Immature natural killer cell (primary cell): ENCODE measurements around the gene VPS39. TPM values are rescaled to one million over a fixed set of nuclear protein-coding genes. Genes with fewer than 3 reads are reported as not detected.

Source experiments
- DNase-seq, 3 donors: peaks; one replicate each; pipeline ENCODE4 v3.0.0; 2022; ENCODE audit warnings: mixed read lengths in 1 of 3
- H3K27ac Mint-ChIP-seq, 6 donors: one replicate each; pipeline ENCODE4 v1.8.0; 2020; ENCODE audit warnings: mixed read lengths in 6 of 6, mild to moderate bottlenecking in 5 of 6, inconsistent platforms in 4 of 6, moderate library complexity in 3 of 6
- H3K27me3 Mint-ChIP-seq, 3 donors: one replicate each; pipeline ENCODE4 v1.8.0; 2020 to 2021; ENCODE audit warnings: low read depth in 3 of 3, mild to moderate bottlenecking in 3 of 3, mixed read lengths in 3 of 3, moderate library complexity in 3 of 3, inconsistent platforms in 1 of 3
- H3K36me3 Mint-ChIP-seq, 3 donors: one replicate each; pipeline ENCODE4 v1.8.0; 2020; ENCODE audit warnings: mixed read lengths in 3 of 3, inconsistent platforms in 2 of 3, mild to moderate bottlenecking in 2 of 3
- H3K4me1 Mint-ChIP-seq, 2 donors: one replicate each; pipeline ENCODE4 v1.8.0; 2020; ENCODE audit warnings: inconsistent platforms in 2 of 2, mild to moderate bottlenecking in 2 of 2, mixed read lengths in 2 of 2, moderate library complexity in 1 of 2
- H3K4me3 Mint-ChIP-seq, 5 donors: one replicate each; pipeline ENCODE4 v1.8.0; 2020; ENCODE audit warnings: mild to moderate bottlenecking in 5 of 5, mixed read lengths in 5 of 5, inconsistent platforms in 3 of 5, moderate library complexity in 3 of 5
- H3K9me3 Mint-ChIP-seq, 6 donors: one replicate each; pipeline ENCODE4 v1.8.0; 2020; ENCODE audit warnings: mild to moderate bottlenecking in 6 of 6, mixed read lengths in 6 of 6, inconsistent platforms in 4 of 6, moderate library complexity in 3 of 6
- polyA plus RNA-seq, 3 donors: library from polyadenylated mRNA; unstranded; fragments of 300-500 nt; fragmentation: Illumina TruSeq; gene quantifications; one replicate each; pipeline ENCODE4 v1.2.3, GENCODE V29; 2021

The VPS39 gene
- polyA plus RNA-seq, 3 donors from 2014 or later, result 17.0 to 44.9 (median 18.3) TPM

GRCh38 chr15:42131826-42132806 lies 76.0 kb downstream of the VPS39 start:
- no peak overlapping the region for H3K4me3 Mint-ChIP-seq
- H3K27me3 Mint-ChIP-seq, result peaks cover 2 to 14% (median 5%) of the 10 kb centered on the region in 3 donors
- H3K4me1 Mint-ChIP-seq, result no peaks in the 10 kb centered on the region
- no peaks in the 10 kb centered on the region for H3K36me3 Mint-ChIP-seq
- H3K27ac Mint-ChIP-seq, result no peak overlapping the region
- DNase-seq, result no peak
- H3K9me3 Mint-ChIP-seq, result no peaks in the 10 kb centered on the region

- peaks cover 2 to 12% (median 5%) of the 10 kb centered on the region in 3 donors for H3K27me3 Mint-ChIP-seq
- no peaks in the 10 kb centered on the region for H3K9me3 Mint-ChIP-seq
- no peaks in the 10 kb centered on the region for H3K4me1 Mint-ChIP-seq
- no peak overlapping the region for H3K4me3 Mint-ChIP-seq
- H3K36me3 Mint-ChIP-seq, result no peaks in the 10 kb centered on the region
- H3K27ac Mint-ChIP-seq, result no peak overlapping the region
- DNase-seq, result no peak
Observed at GRCh38 chr15:42131006-42131405, 77.1 kb downstream of the VPS39 start.

GRCh38 chr15:42130246-42130986 lies 77.7 kb downstream of the VPS39 start:
- Mint-ChIP-seq H3K27ac (no peak overlapping the region), H3K36me3 (no peaks in the 10 kb centered on the region), H3K4me1 (no peaks in the 10 kb centered on the region), H3K9me3 (no peaks in the 10 kb centered on the region), H3K27me3 (peaks cover 2 to 10% (median 3%) of the 10 kb centered on the region in 3 donors), H3K4me3 (no peak overlapping the region)
- no peak for DNase-seq

- Mint-ChIP-seq H3K36me3 (no peaks in the 10 kb centered on the region), H3K27ac (no peak overlapping the region), H3K4me3 (no peak overlapping the region), H3K27me3 (peaks cover 2 to 8% (median 2%) of the 10 kb centered on the region in 3 donors), H3K9me3 (no peaks in the 10 kb centered on the region), H3K4me1 (no peaks in the 10 kb centered on the region)
- no peak for DNase-seq
Observed at GRCh38 chr15:42129364-42129763, 78.7 kb downstream of the VPS39 start.

- no peak overlapping the region for H3K4me3 Mint-ChIP-seq
Observed at GRCh38 chr15:42128476-42128875, 79.6 kb downstream of the VPS39 start.

GRCh38 chr15:42123546-42123945 lies 84.6 kb downstream of the VPS39 start:
- H3K4me1 Mint-ChIP-seq, result no peaks in the 10 kb centered on the region
- H3K36me3 Mint-ChIP-seq, result no peaks in the 10 kb centered on the region
- no peak overlapping the region for H3K27ac Mint-ChIP-seq
- H3K27me3 Mint-ChIP-seq, result peaks cover 2 to 6% (median 2%) of the 10 kb centered on the region in 3 donors
- no peaks in the 10 kb centered on the region for H3K9me3 Mint-ChIP-seq
- no peak overlapping the region for H3K4me3 Mint-ChIP-seq
- DNase-seq, result no peak

More at GRCh38 chr15:42128476-42128875, 79.6 kb downstream of the VPS39 start:
- no peak for DNase-seq
- Mint-ChIP-seq H3K36me3 (no peaks in the 10 kb centered on the region), H3K9me3 (no peaks in the 10 kb centered on the region), H3K27me3 (peaks cover 2 to 8% (median 2%) of the 10 kb centered on the region in 3 donors), H3K27ac (no peak overlapping the region), H3K4me1 (no peaks in the 10 kb centered on the region)

- H3K27ac Mint-ChIP-seq, result no peak overlapping the region
Observed at GRCh38 chr15:42121682-42122081, 86.4 kb downstream of the VPS39 start.

GRCh38 chr15:42121021-42121420 lies 87.1 kb downstream of the VPS39 start:
- no peak for DNase-seq
- H3K27me3 Mint-ChIP-seq, result peaks cover 0 to 6% (median 0%) of the 10 kb centered on the region in 3 donors
- no peaks in the 10 kb centered on the region for H3K36me3 Mint-ChIP-seq
- H3K4me1 Mint-ChIP-seq, result no peaks in the 10 kb centered on the region
- H3K4me3 Mint-ChIP-seq, result no peak overlapping the region
- H3K27ac Mint-ChIP-seq, result no peak overlapping the region
- no peaks in the 10 kb centered on the region for H3K9me3 Mint-ChIP-seq

More at GRCh38 chr15:42121682-42122081, 86.4 kb downstream of the VPS39 start:
- no peaks in the 10 kb centered on the region for H3K36me3 Mint-ChIP-seq
- H3K9me3 Mint-ChIP-seq, result no peaks in the 10 kb centered on the region
- no peak overlapping the region for H3K4me3 Mint-ChIP-seq
- peaks cover 0 to 4% (median 0%) of the 10 kb centered on the region in 3 donors for H3K27me3 Mint-ChIP-seq
- DNase-seq, result no peak
- H3K4me1 Mint-ChIP-seq, result no peaks in the 10 kb centered on the region

- H3K4me3 Mint-ChIP-seq, result no peak overlapping the region
- H3K9me3 Mint-ChIP-seq, result no peaks in the 10 kb centered on the region
- no peak for DNase-seq
- H3K27me3 Mint-ChIP-seq, result peaks cover 0 to 6% (median 2%) of the 10 kb centered on the region in 3 donors
- H3K27ac Mint-ChIP-seq, result no peak overlapping the region
- H3K36me3 Mint-ChIP-seq, result no peaks in the 10 kb centered on the region
- no peaks in the 10 kb centered on the region for H3K4me1 Mint-ChIP-seq
Observed at GRCh38 chr15:42120285-42120684, 87.8 kb downstream of the VPS39 start.

- Mint-ChIP-seq H3K4me3 (no peak overlapping the region), H3K9me3 (no peaks in the 10 kb centered on the region), H3K27ac (no peak overlapping the region), H3K27me3 (peaks cover 0 to 6% (median 2%) of the 10 kb centered on the region in 3 donors), H3K36me3 (no peaks in the 10 kb centered on the region), H3K4me1 (no peaks in the 10 kb centered on the region)
- no peak for DNase-seq
Observed at GRCh38 chr15:42119446-42119760, 88.7 kb downstream of the VPS39 start.

- H3K36me3 Mint-ChIP-seq, result no peaks in the 10 kb centered on the region
- DNase-seq, result no peak
- H3K9me3 Mint-ChIP-seq, result no peaks in the 10 kb centered on the region
- peaks cover 1 to 6% (median 2%) of the 10 kb centered on the region in 3 donors for H3K27me3 Mint-ChIP-seq
- H3K27ac Mint-ChIP-seq, result no peak overlapping the region
- no peaks in the 10 kb centered on the region for H3K4me1 Mint-ChIP-seq
- no peak overlapping the region for H3K4me3 Mint-ChIP-seq
Observed at GRCh38 chr15:42118650-42119445, 89.3 kb downstream of the VPS39 start.

- Mint-ChIP-seq H3K36me3 (no peaks in the 10 kb centered on the region), H3K27me3 (peaks cover 6 to 11% (median 8%) of the 10 kb centered on the region in 3 donors), H3K9me3 (no peaks in the 10 kb centered on the region), H3K27ac (no peak overlapping the region), H3K4me3 (no peak overlapping the region), H3K4me1 (no peaks in the 10 kb centered on the region)
- no peak for DNase-seq
Observed at GRCh38 chr15:42111924-42112323, 96.2 kb downstream of the VPS39 start.

- Mint-ChIP-seq H3K36me3 (no peaks in the 10 kb centered on the region), H3K9me3 (no peaks in the 10 kb centered on the region), H3K27me3 (peaks cover 4 to 8% (median 8%) of the 10 kb centered on the region in 3 donors), H3K4me1 (no peaks in the 10 kb centered on the region), H3K4me3 (no peak overlapping the region), H3K27ac (no peak overlapping the region)
- no peak for DNase-seq
Observed at GRCh38 chr15:42110367-42110766, 97.7 kb downstream of the VPS39 start.
